ENCODE data around the gene GSTM2.

GRCh38 chr1:109659997-109660690 is 7.7 kb upstream of the GSTM2 start:
- TF ChIP-seq CTCF (tag by site-specific recombination; IDR thresholded peaks at IDR 0.05) (no peak), YY1 (tag by site-specific recombination; IDR thresholded peaks at IDR 0.05) (no peak), ZNF426 (tag by site-specific recombination; IDR thresholded peaks at IDR 0.05) (no peak), MYNN (tag by site-specific recombination; IDR thresholded peaks at IDR 0.05; ENCODE audit: borderline replicate concordance) (no peak)

Measured in HEK293 (cell line).